HEK293T (cell line): Measurements from ENCODE around the gene ESRRB.

Source experiments
- ARNT ChIP-seq: fragments of 450-650 bp; IDR thresholded peaks from 2 replicates; pipeline ENCODE4 v1.6.1; 2017; ENCODE audit warnings: mild to moderate bottlenecking
- CTBP1 ChIP-seq: fragments of 450-650 bp; IDR thresholded peaks from 2 replicates; pipeline ENCODE4 v1.6.1; 2016; ENCODE audit warnings: borderline replicate concordance
- FOXA1 ChIP-seq: fragments of 450-650 bp; IDR thresholded peaks from 2 replicates; pipeline ENCODE4 v1.6.1; 2016; ENCODE audit warnings: mild to moderate bottlenecking
- FOXK2 ChIP-seq: fragments of 450-650 bp; IDR thresholded peaks from 2 replicates; pipeline ENCODE4 v1.6.1; 2016; ENCODE audit warnings: mild to moderate bottlenecking
- HDGF ChIP-seq: fragments of 450-650 bp; IDR thresholded peaks from 2 replicates; pipeline ENCODE4 v1.6.1; 2017; ENCODE audit warnings: antibody characterized with exemption, borderline replicate concordance
- L3MBTL2 ChIP-seq: fragments of 450-650 bp; conservative IDR thresholded peaks from 2 replicates; pipeline ENCODE4 v1.6.1; 2016; ENCODE audit warnings: mild to moderate bottlenecking
- NFRKB ChIP-seq: fragments of 450-650 bp; IDR thresholded peaks from 2 replicates; pipeline ENCODE4 v1.6.1; 2016; ENCODE audit warnings: mild to moderate bottlenecking, moderate library complexity
- SP1 ChIP-seq: fragments of 450-650 bp; IDR thresholded peaks from 2 replicates; pipeline ENCODE4 v1.6.1; 2017
- ZNF384 ChIP-seq: fragments of 450-650 bp; IDR thresholded peaks from 2 replicates; pipeline ENCODE4 v1.6.1; 2016

DNA sequence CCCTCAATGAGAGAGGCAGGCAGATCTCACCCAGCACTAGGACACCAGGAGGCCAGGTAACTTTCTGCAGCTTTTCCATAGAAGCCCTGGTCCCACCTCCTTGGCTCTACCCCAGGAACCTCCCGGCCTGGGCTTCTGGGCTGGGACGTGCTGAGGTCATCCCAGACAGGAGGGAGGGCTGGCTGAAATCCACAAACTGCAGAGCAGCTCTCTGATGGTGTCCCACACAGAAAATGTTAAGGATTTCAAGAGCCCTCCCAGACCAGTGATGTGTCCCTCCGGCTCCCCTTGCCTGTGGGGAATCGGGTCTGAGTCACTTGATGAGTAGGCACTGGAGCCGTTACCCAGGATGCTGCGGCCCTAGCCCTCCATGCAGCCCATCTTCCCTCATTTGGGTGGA, 124.1 kb downstream of the ESRRB start:
- TF ChIP-seq FOXA1 (no peak), HDGF (no peak), NFRKB (no peak), SP1 (no peak), ARNT (no peak), ZNF384 (no peak), FOXK2 (no peak), CTBP1 (no peak), L3MBTL2 (no peak)
